ENCODE measurements around the gene UMAD1.
A peak's percentile ranks its signal among the peaks of the same experiment; 100 is the strongest.

Gene UMAD1

DNA sequence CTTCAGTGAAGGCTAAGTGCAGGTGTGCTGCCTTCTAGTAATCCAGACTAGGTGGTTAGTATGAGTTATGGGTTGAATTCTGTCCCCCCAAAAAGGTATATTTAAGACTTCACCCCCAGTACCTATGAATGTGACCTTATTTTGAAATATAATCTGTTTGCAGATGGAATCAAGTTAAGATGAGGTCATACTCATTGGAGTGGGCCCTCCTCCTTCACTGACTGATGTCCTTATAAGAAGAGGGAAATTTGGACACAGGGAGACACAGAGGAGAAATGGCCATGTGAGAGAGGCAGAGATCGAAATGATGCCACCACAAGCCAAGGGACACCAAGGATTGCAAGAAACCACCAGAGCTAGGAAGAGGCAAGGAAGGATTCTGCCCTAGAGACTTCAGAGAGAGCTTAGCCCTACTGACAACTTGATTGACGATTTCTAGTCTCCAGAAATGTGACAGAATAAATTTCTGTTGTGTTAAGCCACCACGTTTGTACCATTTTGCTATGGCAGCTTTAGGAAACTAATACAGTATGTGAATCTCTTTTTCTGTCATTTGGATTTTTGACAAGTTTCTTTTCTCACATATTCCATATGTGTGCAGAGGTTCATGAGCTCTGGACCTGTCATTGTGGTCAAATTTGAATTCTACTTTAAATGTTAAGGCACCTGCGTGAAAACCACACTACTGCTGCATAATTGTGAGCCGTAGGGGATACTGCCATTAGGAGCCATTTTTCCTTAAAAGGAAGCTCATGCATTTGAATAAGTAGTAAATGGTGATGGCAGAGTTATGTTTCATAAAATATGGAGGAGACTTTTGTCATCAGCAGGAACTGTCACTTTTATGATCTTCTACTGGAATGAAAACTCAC, 80.4 kb downstream of the UMAD1 start:
- DNase-seq (ENCODE audit: low read depth): no peak

DNA sequence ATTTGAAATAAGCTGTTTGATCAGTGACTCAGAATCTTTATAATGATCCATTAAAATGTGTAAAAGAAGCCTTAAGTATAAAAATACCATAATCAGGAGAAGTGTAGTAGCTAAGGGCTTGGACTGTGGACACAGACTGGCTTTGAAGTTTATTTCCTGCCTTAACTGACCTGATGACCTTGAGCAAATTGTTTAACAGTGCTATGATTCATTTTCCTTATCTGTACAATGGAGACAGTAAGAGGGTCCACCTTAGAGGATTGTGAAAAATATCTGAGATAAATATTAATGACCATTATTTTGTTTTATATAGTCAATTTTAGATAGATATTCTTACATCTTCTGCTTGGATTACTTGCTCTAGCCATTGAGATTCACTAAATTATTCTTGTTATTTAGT, 91.2 kb downstream of the UMAD1 start:
- no peak for DNase-seq (ENCODE audit: low read depth)

DNA sequence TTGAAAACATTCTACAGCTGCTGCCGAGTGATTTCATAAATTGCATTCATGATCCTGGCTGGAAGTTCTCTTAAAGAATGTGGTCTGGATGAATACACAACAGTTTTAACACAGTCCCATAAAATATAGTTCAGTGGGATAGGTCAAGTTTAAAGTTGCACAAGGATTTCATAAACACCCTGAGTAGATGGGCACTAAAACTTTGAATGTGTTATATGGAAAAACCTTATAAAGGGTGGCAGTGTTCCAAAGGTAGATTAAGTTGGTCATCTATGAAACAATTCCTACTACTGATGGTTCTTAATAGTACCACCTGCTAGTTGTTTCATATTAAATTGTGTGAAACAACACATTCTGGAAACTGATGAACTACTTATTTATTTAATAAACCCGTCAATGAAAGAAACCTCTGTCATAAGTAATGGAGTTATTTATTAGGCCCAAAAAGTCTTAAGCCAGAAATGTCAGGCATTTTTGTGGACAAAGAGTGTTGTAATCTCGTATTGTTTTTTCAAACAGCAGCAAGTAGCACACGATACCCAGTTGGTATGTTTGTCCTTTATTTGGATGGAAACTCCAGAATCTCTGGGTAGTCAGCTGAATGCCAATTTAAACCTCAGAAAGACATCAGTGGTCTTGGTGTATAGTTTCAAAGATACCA, 92.2 kb downstream of the UMAD1 start:
- peak; percentile 85 for DNase-seq (ENCODE audit: low read depth)

DNA sequence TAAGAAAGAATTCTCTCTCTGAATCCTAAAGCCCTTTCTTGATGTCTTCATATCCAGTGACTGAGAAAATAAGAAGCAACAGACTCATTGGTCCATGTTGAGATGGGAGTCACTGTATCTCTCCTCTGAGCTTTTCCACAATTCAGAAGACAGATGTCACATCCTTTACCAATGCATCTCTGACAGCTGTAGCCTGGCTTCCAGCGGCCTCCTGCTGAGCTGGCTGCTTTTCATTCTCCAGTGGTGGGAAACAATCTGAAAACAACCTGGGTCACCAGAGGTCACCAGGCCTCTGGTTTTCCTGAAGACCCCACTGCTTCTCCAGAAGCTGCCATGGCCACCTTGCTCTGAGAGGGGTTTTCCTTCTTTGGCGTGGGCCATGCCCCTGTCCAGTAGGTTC, 96.1 kb downstream of the UMAD1 start:
- no peak for DNase-seq (ENCODE audit: low read depth)

DNA sequence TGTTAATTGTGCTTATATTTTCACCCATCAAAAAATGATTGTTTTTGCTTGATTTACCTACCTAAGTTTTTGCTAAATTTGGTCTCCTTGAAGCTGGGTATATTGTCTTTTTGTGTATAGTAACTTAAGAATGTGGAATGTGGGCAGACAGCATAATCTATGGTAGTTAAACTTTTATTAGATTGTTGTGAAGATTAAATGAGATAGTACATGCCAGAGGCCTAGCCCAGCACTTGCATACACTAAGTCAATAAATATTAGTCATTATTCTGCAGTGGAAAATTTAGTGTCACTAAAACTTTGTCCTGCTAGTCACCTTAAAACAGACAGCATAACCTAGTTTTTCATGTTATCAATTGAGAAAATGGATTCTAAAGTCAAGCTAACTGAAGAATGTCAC, 97.1 kb downstream of the UMAD1 start:
- no peak for DNase-seq (ENCODE audit: low read depth)

DNA sequence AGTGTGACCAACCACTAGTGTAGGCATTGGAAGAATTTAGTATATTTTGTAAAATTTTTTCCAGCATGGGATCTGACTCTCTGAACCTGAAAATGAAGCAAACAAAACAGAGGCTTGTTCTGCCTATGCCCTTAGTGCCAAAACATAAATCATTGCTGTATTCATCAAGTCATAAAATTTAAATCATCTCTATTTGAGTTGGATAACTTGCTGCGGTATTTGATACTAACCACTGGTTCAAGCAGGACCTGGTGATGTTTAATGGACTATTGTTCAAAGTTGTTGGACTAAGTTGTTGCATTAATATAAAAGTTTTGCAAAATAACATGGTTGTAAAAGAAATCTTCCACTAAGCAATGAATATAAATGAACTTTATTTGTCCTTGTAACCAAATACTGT, 97.6 kb downstream of the UMAD1 start:
- no peak for DNase-seq (ENCODE audit: low read depth)

DNA sequence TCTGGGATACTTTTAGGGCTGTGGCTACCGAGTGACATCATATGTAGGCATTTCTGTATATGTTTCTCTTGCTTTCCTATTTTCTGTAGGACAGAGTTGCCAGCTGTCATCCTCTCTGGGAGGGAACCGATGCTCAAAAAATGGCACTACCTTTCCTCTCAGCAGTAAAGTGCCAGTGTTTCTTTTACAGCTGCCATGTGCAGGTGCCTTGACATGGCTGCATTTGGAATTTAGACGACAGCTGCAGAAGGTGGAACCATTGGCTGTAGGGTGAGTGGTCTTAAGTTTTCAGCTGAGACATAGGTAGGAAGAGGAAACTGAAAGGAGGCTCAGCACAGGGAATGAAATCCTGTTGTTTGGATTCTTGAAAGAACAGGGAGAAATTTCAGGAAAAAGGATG, 98.1 kb downstream of the UMAD1 start:
- DNase-seq (ENCODE audit: low read depth): no peak

DNA sequence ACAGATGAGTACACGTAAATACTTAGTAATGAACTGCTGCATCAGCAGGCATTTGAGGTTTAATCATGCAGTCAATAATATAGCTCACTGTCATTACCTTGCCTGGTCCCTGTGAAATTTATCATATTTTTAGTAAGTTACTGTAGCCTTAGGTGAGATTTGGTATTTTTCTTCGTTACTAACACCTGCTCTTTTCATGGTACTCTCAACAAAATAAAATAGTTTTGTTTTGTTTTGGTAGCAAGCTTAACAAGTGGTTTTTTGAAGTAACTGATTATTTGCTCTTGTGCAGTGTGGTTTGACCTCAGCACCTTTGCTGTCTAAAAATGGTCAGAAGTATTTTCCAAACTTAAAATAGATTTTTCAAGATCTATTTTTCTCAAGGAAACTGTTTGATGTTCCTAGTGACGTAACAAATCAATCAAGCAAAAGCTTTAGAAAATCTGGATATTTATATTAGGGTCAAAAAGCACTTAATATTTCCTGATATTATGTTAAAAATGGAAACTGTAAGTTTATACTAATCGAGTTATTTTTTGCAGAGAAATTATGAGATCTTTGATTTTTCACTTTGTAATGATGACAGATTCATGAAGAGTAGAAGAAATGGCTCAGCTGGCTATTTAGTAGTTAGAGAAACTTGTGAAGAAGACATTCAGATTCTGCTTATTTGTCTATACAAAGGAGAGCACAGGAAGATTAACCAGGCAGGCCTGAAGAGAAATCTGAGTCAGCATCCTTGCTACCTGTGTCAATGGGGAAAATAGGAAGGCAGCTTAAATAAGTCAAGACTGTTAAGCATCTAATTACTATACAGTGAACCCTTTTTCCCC, 98.9 kb downstream of the UMAD1 start:
- DNase-seq (ENCODE audit: low read depth): no peak

DNA sequence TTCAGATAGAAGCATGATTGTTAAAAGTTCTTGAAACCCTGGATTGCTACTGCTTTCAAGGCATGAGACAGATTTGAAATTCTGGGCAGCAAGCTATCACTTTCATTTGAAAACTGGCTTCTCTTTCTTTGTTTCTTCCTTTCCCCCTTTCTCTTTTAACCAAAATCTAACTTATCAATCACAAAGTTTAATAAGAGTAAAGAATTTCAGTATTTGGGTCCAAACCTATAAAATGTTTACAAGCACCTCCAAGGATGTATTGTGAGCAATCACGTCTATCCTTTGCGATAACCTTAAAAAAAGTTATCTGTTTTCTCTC, 99.4 kb downstream of the UMAD1 start:
- DNase-seq (ENCODE audit: low read depth): no peak

DNA sequence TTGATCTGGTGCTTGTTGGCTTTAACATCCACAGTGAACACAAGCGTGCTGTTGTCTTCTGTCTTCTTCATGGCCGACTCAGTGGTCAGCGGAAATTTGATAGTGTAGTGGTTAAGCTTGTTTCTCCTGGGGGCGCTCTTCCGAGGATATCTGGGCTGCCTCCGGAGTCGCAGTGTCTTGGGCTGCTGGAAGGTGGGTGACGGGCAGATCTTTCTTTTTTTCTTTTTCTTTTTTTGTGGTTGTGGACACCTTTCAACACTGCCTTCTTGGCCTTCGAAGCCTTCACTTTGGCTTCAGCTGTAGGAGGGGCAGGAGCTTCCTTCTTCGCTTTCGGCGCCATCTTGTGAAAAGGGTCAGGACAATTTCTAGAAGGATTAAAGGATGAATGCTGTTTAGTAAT, 101.7 kb downstream of the UMAD1 start:
- no peak for DNase-seq (ENCODE audit: low read depth)

DNA sequence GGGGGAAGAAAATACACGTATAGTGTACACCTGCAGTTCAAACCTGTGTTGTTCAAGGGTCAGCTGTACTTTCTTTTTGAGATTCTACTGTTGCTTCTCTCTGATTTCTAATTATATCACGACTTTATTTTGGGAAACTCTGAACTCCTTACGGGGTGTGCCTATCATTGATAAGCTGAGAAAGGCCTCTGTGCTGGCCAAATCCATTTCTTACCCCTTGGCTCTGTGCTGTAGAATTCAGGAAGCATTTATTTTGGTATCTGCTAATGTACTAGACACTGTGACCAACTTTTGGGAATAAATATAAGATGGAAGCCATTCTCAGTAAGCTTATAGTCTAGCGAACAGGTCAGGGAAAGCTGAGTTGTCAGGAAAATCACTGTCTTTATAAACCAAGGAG, 104.7 kb downstream of the UMAD1 start:
- no peak for DNase-seq (ENCODE audit: low read depth)

DNA sequence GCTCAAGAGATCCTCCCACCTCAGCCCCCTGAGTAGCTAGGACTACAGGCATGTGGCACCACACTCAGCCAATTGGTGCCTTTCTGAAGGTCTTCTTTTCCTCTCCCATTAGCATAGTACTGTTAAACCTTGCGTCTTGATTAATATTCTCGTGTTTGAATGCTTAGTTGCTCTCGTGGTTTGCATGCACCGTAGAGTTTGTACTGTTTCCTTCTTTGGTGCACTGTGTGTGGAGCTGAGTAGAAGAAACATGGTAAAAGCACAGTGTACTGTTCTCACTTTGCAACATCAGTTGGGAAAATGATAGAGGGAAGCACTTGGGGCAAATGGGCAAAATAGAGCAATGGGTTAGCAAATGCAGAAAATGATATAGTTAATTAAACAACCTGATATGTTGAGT, 105.4 kb downstream of the UMAD1 start:
- DNase-seq (ENCODE audit: low read depth): no peak

DNA sequence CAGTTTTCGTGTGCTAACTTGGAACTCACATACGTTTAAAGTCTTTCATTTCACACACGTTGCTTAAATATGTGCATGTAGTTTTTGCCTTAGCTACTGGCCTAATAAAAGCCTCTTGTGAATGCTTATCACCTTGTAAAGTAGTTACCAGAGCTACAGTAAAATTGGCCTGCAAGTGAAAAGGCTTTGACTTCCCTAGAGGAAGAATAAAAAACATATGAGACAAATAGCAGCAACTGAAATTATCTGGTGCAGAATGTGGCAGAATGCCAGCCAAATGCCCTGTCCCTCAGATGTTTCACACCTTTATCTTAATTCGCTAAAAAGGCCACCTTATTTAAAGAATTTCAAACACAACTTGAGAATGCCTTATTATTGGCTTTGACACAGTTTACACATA, 105.9 kb downstream of the UMAD1 start:
- no peak for DNase-seq (ENCODE audit: low read depth)

DNA sequence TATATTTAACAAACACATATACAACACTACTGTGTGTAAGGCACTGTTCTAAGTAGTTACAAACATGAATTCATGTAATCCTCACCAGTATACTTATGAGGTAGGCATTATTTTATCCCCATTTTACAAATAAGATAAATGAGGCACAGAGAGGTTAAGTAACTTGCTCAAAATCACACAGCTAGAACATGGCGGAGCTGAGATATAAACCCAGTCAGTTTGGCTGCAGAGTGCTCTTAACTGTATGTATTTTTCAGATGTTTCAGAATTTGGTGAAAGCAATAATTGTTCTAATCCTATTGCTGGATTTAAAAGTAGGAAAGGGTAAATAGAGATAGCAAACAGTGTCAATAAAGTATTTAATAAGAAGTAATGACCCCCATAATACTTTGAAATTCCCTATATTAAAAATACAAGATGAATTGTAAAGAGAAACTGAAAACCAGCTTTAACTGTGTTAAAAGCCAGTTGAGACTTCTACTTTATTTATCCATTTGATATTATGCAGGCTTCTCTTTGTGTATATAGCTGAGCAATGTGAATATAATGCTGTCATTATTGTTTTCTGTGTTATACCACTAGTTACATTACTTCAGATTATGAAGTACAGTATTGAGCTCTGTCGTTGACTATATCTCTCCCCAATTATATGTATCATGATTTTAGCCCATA, 110.2 kb downstream of the UMAD1 start:
- DNase-seq (ENCODE audit: low read depth): no peak

DNA sequence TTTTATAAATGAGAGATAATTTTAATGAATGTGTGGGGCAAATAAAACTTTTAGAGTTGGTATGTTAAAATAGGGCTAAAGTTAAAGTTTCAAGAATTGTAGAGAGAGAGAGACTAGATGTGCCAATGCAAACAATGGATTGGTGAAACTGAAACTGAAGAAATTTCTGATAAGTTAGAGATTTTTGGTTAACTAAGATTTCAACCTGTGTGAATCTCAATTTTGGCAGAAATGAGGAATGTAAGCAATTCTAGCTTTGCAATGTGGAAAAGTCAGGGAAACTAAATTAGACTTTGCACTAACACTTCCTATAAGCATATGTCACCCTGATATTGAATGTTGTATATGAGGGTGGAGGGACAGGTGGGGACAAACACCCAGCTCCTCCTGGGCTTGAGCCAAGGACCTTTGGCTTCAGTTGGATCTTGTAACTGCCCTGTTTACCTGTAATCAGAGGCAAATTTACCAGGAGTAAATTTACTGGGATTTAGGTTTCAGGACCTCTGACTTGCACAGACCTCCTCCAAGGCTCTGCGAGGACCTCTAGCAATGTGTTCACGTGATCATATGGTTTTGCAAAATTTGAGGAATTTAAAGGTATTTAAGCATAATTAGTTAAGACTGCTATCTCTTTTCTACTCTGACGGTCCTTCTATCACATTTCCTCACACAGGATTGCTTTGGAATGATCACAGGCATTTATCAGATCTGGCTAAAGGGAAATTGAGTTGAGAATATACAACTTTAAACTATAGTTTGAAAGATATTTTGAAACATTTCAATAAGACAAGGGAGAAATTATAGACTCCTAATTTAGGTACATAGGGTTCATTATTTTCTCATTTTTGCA, 110.9 kb downstream of the UMAD1 start:
- no peak for DNase-seq (ENCODE audit: low read depth)

DNA sequence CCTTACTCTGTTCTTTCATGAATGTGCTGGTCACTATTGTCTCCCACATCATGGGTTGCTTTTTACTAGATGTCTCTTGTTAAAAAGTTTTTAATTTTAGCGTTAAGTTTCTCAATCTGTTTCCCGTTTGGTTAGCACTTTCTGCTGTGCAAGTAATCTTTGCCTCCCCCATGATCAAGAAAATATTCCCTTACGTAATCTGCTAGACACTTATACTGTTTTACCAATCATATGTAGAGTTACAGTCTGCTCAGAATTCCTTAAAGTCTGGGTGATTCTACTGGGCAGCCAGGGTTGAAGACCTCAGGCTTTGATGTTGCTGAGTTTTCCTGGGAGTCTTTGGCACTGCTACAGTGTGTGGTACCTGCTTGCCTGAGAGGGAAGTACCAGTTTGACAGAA, 116.0 kb downstream of the UMAD1 start:
- no peak for DNase-seq (ENCODE audit: low read depth)

DNA sequence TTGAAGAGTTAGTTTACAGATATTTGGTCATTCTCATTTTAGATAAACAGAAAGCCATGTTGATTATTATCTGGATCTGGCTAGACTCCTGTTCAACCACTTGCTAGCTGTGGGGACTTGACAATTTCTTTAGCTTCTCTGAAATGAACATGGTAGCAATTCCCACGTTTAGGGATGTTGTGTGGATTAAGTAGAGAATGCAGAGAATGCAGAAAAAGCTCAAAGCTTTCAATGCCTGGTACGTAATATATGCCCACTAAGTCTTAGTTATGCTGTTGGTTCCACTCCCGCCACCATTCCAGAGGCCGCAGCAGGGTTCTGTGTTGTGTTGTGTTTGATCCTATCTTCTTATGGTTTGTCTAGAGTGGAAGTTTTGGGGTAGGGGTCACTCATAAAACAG, 117.0 kb downstream of the UMAD1 start:
- no peak for DNase-seq (ENCODE audit: low read depth)

DNA sequence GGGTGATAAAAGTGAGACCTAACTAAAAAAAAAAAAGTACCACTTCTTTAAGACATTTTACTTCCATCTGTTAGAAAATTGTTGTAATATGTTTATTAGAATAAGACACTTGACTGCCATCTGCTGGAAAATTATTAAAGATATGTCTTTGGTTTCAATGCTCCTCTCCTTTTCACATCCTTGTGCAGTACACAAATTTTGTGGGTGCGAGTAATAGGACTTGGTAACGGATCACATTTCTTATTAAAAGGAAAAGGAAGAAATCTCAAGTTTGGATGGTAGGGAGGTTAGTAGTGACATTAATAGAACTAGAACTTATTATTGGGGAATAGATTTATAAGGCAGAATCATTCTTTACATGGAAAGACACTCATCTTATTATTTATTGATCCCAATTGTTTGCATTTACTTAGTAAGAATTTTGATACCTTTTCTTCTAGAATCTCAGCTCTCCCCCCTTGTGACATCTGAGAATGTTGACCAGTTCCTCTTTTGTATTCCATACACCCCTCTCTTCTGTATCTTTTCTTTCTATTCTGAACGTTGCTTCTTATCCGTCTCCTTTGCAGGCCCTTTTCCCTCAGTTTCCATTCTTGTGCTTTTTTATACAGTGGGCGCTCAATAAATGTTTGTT, 120.9 kb downstream of the UMAD1 start:
- DNase-seq (ENCODE audit: low read depth): peak; percentile 63

DNA sequence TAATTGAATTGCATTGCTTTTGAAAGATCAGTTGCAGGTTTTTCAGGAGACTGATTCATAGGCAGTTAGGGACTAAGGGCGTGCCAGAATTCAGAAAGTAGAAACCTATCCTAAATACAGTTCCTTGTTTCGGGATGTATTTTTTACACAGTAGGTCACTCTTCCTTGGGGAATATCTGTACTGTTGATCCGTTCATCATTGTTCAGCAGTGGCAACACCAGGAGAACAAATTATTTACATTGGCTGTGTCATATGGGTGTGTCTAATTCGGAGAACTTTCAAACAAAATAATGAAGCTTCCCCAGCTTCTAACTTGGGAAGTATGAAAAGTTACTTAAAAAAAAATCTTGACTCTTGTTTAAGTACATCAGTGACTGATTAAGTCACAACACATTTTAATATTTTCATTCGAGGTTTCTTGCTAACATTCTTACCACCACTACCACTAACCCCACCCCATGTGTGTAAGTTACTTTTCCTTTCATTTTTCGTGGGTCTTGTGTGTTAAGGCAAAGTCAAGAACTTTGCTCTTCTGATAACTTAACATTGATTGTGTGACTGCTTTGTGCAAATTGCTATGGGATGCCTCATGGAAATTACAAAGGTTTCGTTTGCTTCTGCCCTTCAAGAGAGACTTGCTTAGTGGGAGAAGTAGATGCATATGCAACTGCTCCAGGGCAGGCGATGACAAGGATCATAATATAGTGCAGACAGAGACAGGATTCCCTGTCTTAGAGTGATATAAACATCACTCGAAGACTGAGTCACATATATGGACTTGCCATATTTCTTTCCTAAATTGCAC, 121.6 kb downstream of the UMAD1 start:
- peak; percentile 38 for DNase-seq (ENCODE audit: low read depth)
